GM13977 (cell line): Measurements from ENCODE around the gene PHRF1.

Source experiments
- DNase-seq: peaks from one replicate; pipeline ENCODE4 v3.0.0; 2012; ENCODE audit warnings: low spot score
- in situ Hi-C: fragments of 300-500 bp; cut with MboI; formaldehyde crosslinking; loops from one replicate; pipeline ENCODE4 v1.12.0; 2022; ENCODE audit warnings: low sequenced_read_pairs, low pct_unique_long_range_greater_than_20kb, mixed read lengths, inconsistent platforms; ENCODE audit not compliant: unreplicated experiment
- TF ChIP-seq, protein P1 (sequence below): IDR thresholded peaks from 2 replicates; pipeline ENCODE4 v1.5.1; 2012; ENCODE audit warnings: mild to moderate bottlenecking, control low read depth; ENCODE audit not compliant: insufficient read depth; ENCODE audit errors: extremely low read depth, missing control alignments

Gene PHRF1

GRCh38 chr11:534396-535209 lies 41.7 kb upstream of the PHRF1 start:
- in situ Hi-C loops = no loop called here
- TF ChIP-seq, protein P1, sequence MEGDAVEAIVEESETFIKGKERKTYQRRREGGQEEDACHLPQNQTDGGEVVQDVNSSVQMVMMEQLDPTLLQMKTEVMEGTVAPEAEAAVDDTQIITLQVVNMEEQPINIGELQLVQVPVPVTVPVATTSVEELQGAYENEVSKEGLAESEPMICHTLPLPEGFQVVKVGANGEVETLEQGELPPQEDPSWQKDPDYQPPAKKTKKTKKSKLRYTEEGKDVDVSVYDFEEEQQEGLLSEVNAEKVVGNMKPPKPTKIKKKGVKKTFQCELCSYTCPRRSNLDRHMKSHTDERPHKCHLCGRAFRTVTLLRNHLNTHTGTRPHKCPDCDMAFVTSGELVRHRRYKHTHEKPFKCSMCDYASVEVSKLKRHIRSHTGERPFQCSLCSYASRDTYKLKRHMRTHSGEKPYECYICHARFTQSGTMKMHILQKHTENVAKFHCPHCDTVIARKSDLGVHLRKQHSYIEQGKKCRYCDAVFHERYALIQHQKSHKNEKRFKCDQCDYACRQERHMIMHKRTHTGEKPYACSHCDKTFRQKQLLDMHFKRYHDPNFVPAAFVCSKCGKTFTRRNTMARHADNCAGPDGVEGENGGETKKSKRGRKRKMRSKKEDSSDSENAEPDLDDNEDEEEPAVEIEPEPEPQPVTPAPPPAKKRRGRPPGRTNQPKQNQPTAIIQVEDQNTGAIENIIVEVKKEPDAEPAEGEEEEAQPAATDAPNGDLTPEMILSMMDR = no peak
- peak; percentile 63 for DNase-seq

DNA sequence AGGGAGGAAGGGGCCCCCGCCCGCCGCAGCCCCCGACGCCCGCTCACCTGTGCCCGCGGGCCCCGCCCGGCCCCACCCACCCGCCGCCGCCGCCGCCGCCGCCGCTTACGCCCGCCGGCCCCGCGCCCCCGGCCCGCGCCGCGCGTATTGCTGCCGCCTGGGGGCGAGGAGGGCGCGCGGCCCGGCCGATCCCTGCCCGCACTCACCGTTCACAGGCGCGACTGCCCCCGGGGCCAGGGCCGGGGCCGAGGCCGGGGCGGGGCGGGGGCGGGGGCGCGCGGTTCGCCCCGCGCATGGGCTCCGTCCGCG lies 41.1 kb upstream of the PHRF1 start:
- no peak for DNase-seq
- in situ Hi-C loops = no loop called here
- TF ChIP-seq, protein P1 = peak; percentile 57

DNA sequence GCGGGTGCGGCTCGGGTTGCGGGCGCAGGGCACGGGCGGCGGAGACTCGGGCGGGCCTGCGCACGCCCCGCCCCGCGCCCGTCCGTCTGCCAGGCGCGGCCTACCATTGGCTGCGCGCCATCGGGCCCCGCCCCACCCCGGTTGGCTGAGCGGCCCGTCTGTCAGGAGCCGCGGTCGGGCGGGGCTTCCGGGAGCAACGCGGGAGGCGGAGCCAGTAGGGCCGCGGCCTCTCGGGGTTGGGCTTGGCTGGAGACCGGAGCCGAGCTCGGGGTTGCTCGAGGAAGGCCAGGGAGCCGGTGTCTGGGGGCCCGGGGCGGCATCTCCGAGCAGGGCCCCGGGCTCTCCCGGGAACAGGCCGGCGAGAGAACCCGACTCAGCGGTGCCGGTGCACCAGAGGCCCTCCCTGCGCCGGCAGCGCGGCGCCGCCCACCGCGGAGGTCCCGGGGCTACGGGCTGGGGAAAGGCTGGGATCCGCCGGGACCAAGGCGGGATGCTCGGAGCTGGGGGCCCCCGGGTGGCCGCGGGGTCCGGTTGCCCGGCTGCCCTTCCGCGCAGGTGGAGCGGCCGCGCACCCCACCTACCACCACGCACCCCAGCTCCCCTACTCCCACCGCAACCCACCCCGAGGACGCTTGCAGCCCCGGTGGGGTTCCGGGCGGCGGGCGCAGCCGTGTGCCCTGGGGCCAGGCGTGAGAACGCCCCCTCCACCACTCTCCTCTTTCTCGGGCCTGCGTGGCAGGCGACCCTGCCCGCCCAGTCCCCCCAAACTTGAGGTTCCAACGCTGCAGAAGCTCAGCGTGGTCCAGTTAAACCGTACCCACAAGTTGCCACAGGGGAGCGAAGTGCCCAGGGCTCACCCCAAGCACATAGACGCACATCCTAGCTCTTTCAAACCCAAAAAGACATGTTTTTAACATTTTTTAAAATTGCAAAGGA lies 40.5 kb upstream of the PHRF1 start, which contains the start of gene HRAS:
Gene HRAS, minus strand, starts transcription at position 58 of the 936 bp plus-strand sequence.
- TF ChIP-seq, protein P1 = no peak
- DNase-seq = peak; percentile 100
- in situ Hi-C loops = no loop called here

GRCh38 chr11:536841-537621 lies 39.2 kb upstream of the PHRF1 start, which contains the start of gene LRRC56:
LRRC56 (plus strand) TSS chr11:537527; CDS start chr11:540685, 3,158 bp downstream.
- TF ChIP-seq, protein P1 = no peak
- peak; percentile 99 for DNase-seq
- in situ Hi-C loops = no loop called here

GRCh38 chr11:537622-538430 lies 38.4 kb upstream of the PHRF1 start:
- TF ChIP-seq, protein P1 = no peak
- no peak for DNase-seq
- in situ Hi-C loops = no loop called here
